Right lobe of liver (tissue), 4 donors: ENCODE data around the gene ZBTB7B.

Experiments
- CTCF ChIP-seq, 4 donors: fragments of 200-600 bp in 3 of 4; fragments of 450-650 bp in 1 of 4; IDR thresholded peaks; one replicate each; pipeline versions ENCODE4 v1.5.1 to v1.8.0; 2016 to 2022; ENCODE audit warnings: antibody characterized with exemption in 4 of 4, mild to moderate bottlenecking in 2 of 4
- POLR2A ChIP-seq: fragments of 450-650 bp; IDR thresholded peaks from one replicate; pipeline ENCODE4 v1.6.1; 2017; ENCODE audit warnings: antibody characterized with exemption, mild to moderate bottlenecking
- donor health status: DM: no; HTN: no; CAD: no.
- donor health status: DM: no; HTN: no; CAD: no.
- donor health status: DM: no; HTN: yes; CAD: no.

GRCh38 chr1:154998201-154998780, 4.3 kb upstream of the ZBTB7B start:
- TF ChIP-seq CTCF (IDR thresholded peaks at IDR 0.05) (peak in 3 of 4 donors; percentile 24 to 34 (median 28)), POLR2A (no peak)
